ENCODE results near the gene TNFRSF1B. TPM values are rescaled to one million over a fixed set of nuclear protein-coding genes. Genes with fewer than 3 reads are reported as not detected.

TNFRSF1B gene
- total and polyA plus RNA-seq, 2 experiments from 2014 or later: 0.91 to 4.1 TPM

DNA sequence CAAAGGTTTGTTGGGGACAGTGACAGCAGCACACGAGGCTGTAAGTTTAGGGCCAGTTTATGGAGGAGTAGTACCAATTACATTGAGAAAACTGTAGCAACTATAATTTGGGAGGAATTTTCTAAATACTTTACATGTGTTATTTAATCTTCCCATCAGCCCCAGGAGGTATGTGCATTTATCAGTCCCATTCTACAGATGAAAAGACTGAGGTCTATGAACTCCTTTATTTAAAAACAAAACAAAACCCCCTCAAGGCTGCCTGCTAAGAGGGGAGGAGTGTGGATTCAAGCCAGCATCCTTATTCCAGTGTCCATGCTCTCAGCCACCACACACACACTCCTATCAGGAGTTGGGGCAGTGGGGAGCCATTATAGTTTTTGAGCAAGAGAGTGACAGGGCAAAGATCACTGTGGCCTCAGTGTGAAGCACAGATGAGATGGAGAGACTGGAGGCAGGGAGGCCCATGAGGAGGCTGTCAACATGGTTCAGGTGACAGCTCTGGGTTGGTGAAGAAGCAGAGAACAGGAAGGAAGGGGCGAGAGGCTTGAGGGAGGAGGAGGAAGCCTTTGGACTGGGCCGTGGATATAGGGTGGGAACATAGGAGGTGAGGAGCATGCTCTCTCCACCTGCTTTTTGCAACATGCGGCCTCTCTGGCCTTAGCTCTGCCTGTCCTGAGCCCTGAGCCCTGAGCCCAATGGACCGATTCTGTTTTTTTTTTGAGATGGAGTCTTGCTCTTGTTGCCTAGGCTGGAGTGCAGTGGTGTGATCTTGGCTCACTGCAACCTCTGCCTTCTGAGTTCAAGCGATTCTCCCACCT lies 9.7 kb downstream of the TNFRSF1B start:
- Histone ChIP-seq H3K4me2 (no peak overlapping the region), H2AFZ (no peak overlapping the region), H3K4me1 (ENCODE audit: insufficient read depth) (peaks cover 9% of the 10 kb centered on the region; the same call in 1 of the 2 replicates), H3K36me3 (ENCODE audit: insufficient read depth) (no peaks in the 10 kb centered on the region), H3F3A (replicated peaks; ENCODE audit: low read depth) (no peaks in the 10 kb centered on the region), H3K27ac (ENCODE audit: low read depth) (no peak overlapping the region), H3K4me3 (no peak overlapping the region), H3K79me2 (replicated peaks; ENCODE audit: insufficient read depth) (no peaks in the 10 kb centered on the region), H3K9me2 (ENCODE audit: insufficient read depth) (no peaks in the 10 kb centered on the region), H4K20me1 (replicated peaks; ENCODE audit: insufficient read depth) (no peaks in the 10 kb centered on the region), H3K27me3 (ENCODE audit: insufficient read depth) (no peaks in the 10 kb centered on the region)
- no peak for DNase-seq (ENCODE audit: low spot score)
- Mint-ChIP-seq H3K4me3 (no peak overlapping the region), H3K9me3 (no peaks in the 10 kb centered on the region), H3K36me3 (ENCODE audit: low read depth) (no peaks in the 10 kb centered on the region; the same call in 2 of the 3 replicates), H3K27ac (no peak overlapping the region), H3K4me1 (peaks cover 22% of the 10 kb centered on the region), H3K27me3 (ENCODE audit: insufficient read depth, low read depth, poor library complexity) (peaks cover 10% of the 10 kb centered on the region)
- no peak for ATAC-seq
- TF ChIP-seq ZNF331 (CRISPR knock-in tag; IDR thresholded peaks at IDR 0.05; ENCODE audit: low read depth): no peak
- TF ChIP-seq EZH2 (IDR thresholded peaks at IDR 0.05; ENCODE audit: low read depth, unreplicated experiment): no peak
- no peak for TF ChIP-seq ZNF114 (CRISPR knock-in tag; IDR thresholded peaks at IDR 0.05)
- TF ChIP-seq, protein P1, sequence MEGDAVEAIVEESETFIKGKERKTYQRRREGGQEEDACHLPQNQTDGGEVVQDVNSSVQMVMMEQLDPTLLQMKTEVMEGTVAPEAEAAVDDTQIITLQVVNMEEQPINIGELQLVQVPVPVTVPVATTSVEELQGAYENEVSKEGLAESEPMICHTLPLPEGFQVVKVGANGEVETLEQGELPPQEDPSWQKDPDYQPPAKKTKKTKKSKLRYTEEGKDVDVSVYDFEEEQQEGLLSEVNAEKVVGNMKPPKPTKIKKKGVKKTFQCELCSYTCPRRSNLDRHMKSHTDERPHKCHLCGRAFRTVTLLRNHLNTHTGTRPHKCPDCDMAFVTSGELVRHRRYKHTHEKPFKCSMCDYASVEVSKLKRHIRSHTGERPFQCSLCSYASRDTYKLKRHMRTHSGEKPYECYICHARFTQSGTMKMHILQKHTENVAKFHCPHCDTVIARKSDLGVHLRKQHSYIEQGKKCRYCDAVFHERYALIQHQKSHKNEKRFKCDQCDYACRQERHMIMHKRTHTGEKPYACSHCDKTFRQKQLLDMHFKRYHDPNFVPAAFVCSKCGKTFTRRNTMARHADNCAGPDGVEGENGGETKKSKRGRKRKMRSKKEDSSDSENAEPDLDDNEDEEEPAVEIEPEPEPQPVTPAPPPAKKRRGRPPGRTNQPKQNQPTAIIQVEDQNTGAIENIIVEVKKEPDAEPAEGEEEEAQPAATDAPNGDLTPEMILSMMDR (conservative IDR thresholded peaks at IDR 0.05; ENCODE audit: low read depth in 2 of 2): no peak
- no peak for TF ChIP-seq POLR2AphosphoS5 (IDR thresholded peaks at IDR 0.05; ENCODE audit: low read depth)
- TF ChIP-seq, protein P2, sequence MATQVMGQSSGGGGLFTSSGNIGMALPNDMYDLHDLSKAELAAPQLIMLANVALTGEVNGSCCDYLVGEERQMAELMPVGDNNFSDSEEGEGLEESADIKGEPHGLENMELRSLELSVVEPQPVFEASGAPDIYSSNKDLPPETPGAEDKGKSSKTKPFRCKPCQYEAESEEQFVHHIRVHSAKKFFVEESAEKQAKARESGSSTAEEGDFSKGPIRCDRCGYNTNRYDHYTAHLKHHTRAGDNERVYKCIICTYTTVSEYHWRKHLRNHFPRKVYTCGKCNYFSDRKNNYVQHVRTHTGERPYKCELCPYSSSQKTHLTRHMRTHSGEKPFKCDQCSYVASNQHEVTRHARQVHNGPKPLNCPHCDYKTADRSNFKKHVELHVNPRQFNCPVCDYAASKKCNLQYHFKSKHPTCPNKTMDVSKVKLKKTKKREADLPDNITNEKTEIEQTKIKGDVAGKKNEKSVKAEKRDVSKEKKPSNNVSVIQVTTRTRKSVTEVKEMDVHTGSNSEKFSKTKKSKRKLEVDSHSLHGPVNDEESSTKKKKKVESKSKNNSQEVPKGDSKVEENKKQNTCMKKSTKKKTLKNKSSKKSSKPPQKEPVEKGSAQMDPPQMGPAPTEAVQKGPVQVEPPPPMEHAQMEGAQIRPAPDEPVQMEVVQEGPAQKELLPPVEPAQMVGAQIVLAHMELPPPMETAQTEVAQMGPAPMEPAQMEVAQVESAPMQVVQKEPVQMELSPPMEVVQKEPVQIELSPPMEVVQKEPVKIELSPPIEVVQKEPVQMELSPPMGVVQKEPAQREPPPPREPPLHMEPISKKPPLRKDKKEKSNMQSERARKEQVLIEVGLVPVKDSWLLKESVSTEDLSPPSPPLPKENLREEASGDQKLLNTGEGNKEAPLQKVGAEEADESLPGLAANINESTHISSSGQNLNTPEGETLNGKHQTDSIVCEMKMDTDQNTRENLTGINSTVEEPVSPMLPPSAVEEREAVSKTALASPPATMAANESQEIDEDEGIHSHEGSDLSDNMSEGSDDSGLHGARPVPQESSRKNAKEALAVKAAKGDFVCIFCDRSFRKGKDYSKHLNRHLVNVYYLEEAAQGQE (IDR thresholded peaks at IDR 0.05; ENCODE audit: unreplicated experiment): no peak
- TF ChIP-seq, protein P3, sequence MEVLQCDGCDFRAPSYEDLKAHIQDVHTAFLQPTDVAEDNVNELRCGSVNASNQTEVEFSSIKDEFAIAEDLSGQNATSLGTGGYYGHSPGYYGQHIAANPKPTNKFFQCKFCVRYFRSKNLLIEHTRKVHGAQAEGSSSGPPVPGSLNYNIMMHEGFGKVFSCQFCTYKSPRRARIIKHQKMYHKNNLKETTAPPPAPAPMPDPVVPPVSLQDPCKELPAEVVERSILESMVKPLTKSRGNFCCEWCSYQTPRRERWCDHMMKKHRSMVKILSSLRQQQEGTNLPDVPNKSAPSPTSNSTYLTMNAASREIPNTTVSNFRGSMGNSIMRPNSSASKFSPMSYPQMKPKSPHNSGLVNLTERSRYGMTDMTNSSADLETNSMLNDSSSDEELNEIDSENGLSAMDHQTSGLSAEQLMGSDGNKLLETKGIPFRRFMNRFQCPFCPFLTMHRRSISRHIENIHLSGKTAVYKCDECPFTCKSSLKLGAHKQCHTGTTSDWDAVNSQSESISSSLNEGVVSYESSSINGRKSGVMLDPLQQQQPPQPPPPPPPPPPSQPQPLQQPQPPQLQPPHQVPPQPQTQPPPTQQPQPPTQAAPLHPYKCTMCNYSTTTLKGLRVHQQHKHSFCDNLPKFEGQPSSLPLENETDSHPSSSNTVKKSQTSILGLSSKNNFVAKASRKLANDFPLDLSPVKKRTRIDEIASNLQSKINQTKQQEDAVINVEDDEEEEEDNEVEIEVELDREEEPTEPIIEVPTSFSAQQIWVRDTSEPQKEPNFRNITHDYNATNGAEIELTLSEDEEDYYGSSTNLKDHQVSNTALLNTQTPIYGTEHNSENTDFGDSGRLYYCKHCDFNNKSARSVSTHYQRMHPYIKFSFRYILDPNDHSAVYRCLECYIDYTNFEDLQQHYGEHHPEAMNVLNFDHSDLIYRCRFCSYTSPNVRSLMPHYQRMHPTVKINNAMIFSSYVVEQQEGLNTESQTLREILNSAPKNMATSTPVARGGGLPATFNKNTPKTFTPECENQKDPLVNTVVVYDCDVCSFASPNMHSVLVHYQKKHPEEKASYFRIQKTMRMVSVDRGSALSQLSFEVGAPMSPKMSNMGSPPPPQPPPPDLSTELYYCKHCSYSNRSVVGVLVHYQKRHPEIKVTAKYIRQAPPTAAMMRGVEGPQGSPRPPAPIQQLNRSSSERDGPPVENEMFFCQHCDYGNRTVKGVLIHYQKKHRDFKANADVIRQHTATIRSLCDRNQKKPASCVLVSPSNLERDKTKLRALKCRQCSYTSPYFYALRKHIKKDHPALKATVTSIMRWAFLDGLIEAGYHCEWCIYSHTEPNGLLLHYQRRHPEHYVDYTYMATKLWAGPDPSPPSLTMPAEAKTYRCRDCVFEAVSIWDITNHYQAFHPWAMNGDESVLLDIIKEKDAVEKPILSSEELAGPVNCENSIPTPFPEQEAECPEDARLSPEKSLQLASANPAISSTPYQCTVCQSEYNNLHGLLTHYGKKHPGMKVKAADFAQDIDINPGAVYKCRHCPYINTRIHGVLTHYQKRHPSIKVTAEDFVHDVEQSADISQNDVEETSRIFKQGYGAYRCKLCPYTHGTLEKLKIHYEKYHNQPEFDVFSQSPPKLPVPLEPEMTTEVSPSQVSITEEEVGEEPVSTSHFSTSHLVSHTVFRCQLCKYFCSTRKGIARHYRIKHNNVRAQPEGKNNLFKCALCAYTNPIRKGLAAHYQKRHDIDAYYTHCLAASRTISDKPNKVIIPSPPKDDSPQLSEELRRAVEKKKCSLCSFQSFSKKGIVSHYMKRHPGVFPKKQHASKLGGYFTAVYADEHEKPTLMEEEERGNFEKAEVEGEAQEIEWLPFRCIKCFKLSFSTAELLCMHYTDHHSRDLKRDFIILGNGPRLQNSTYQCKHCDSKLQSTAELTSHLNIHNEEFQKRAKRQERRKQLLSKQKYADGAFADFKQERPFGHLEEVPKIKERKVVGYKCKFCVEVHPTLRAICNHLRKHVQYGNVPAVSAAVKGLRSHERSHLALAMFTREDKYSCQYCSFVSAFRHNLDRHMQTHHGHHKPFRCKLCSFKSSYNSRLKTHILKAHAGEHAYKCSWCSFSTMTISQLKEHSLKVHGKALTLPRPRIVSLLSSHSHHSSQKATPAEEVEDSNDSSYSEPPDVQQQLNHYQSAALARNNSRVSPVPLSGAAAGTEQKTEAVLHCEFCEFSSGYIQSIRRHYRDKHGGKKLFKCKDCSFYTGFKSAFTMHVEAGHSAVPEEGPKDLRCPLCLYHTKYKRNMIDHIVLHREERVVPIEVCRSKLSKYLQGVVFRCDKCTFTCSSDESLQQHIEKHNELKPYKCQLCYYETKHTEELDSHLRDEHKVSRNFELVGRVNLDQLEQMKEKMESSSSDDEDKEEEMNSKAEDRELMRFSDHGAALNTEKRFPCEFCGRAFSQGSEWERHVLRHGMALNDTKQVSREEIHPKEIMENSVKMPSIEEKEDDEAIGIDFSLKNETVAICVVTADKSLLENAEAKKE (CRISPR knock-in tag; IDR thresholded peaks at IDR 0.05): no peak
- TF ChIP-seq JUNB (IDR thresholded peaks at IDR 0.05; ENCODE audit: unreplicated experiment): no peak
- no peak for TF ChIP-seq STAT1 (IDR thresholded peaks at IDR 0.05; ENCODE audit: unreplicated experiment)
- TF ChIP-seq CREB1 (CRISPR knock-in tag; IDR thresholded peaks at IDR 0.05; ENCODE audit: low read depth): no peak
- no peak for TF ChIP-seq NANOG (IDR thresholded peaks at IDR 0.05; ENCODE audit: borderline replicate concordance)
- TF ChIP-seq, protein P4, sequence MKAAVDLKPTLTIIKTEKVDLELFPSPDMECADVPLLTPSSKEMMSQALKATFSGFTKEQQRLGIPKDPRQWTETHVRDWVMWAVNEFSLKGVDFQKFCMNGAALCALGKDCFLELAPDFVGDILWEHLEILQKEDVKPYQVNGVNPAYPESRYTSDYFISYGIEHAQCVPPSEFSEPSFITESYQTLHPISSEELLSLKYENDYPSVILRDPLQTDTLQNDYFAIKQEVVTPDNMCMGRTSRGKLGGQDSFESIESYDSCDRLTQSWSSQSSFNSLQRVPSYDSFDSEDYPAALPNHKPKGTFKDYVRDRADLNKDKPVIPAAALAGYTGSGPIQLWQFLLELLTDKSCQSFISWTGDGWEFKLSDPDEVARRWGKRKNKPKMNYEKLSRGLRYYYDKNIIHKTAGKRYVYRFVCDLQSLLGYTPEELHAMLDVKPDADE (IDR thresholded peaks at IDR 0.05): no peak
- no peak for TF ChIP-seq EZH2phosphoT487 (IDR thresholded peaks at IDR 0.05; ENCODE audit: unreplicated experiment)

Measured in GM23338 (cell line).